ENCODE data around the gene CPNE6. TPM values are rescaled to one million over a fixed set of nuclear protein-coding genes. Genes with fewer than 3 reads are reported as not detected.
A peak's percentile ranks its signal among the peaks of the same experiment; 100 is the strongest.

The CPNE6 gene
- total and polyA plus RNA-seq, 4 donors: 0.05 to 0.17 TPM; not detected in 2

DNA sequence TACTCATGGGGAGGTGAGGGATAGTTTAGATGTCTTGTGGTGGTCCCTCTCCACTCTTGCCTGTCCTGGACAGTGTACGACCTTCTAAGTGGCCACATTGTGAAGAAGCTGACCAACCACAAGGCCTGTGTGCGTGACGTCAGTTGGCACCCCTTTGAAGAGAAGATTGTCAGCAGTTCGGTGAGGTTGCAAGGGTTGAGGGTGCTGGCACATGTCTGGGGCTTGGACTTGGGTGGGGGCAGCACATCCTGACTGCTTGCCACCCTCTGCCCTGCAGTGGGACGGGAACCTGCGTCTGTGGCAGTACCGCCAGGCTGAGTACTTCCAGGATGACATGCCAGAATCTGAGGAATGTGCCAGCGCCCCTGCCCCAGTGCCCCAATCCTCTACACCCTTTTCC lies 51.5 kb downstream of the CPNE6 start:
- Histone ChIP-seq H3K27ac (ENCODE audit: low read depth in 1 of 2, low read length in 2 of 2) (no peak overlapping the region), H3K36me3 (ENCODE audit: control insufficient read depth in 4 of 4, insufficient read depth in 3 of 4, low read depth in 1 of 4, low read length in 3 of 4) (peaks cover 28 to 56% (median 53%) of the 10 kb centered on the region in 4 donors), H3K9ac (ENCODE audit: low read depth in 1 of 2, low read length in 2 of 2) (no peak overlapping the region), H3K4me3 (ENCODE audit: low read depth in 1 of 3, low read length in 3 of 3) (no peak overlapping the region), H3K9me3 (ENCODE audit: control insufficient read depth in 4 of 4, low read length in 3 of 4) (no peaks in the 10 kb centered on the region), H3K27me3 (ENCODE audit: control insufficient read depth in 4 of 4, insufficient read depth in 4 of 4, low read length in 3 of 4) (no peaks in the 10 kb centered on the region), H3K4me1 (ENCODE audit: control insufficient read depth in 4 of 4, insufficient read depth in 4 of 4, low read length in 3 of 4) (peaks cover 0 to 9% (median 4%) of the 10 kb centered on the region in 4 donors)
- WGBS: 97% methylated on average over 8 of the region's 8 CpGs
- peak; percentile 53 for DNase-seq (ENCODE audit: low spot score)
- TF ChIP-seq, protein P1, sequence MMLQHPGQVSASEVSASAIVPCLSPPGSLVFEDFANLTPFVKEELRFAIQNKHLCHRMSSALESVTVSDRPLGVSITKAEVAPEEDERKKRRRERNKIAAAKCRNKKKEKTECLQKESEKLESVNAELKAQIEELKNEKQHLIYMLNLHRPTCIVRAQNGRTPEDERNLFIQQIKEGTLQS (IDR thresholded peaks at IDR 0.05): no peak
- no peak for TF ChIP-seq EGR1 (IDR thresholded peaks at IDR 0.05; ENCODE audit: low read depth in 2 of 2)

DNA sequence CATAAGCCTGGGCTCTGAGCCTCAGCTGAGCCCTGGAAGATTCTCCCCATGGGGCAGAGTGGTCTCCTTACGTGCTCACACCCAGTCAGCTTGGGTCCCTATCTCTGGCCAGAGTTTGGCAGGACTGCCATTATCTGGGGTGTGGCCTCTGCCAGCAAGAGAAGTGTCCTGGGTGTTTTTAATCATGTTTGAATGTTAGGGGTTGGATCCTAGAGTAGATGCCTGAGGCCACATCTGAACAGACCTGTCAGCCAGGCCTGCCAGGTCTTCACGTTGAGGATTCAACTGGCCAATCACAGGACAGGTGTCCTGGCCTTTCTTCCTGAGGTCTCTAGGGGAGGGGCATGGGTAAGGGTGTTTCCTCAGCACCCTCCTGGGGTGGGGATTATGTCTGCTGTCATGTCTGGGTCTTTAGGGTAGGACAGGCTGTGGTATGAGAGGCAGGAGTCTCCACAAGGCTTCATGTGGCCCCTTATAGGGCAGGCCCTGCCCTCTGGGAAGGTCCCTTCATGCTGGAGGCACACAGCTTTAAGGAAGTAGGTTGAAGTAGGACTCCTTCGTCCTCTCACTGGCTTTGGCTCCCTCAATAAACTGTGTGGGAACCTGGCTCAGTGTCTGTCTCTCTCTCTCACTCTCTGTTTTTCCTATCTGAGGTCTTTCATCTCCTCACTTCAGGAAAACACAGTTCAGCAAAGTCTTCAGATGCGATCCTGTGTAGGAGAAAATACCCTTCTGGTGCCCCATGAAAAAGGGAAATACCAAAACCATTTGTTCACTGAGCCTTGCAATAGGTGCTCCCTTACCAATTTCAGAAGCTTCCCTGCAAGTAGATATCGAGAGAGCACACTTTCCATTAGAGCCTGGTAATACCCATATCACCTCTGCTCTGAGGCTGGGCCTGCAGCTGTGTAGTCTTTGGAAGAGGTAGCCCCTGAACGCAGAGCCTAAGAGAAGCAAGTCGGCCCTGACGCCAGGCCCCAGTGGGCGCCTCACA lies 52.4 kb downstream of the CPNE6 start:
- H3K27me3 ChIP-seq (ENCODE audit: control insufficient read depth in 4 of 4, insufficient read depth in 4 of 4, low read length in 3 of 4): no peaks in the 10 kb centered on the region
- peak; percentile 71 for DNase-seq (ENCODE audit: low spot score)
- H3K27ac ChIP-seq (ENCODE audit: low read depth in 1 of 2, low read length in 2 of 2): no peak overlapping the region
- no peaks in the 10 kb centered on the region for H3K9me3 ChIP-seq (ENCODE audit: control insufficient read depth in 4 of 4, low read length in 3 of 4)
- WGBS: 92% methylated on average over 9 of the region's 9 CpGs
- TF ChIP-seq NR2F2 (IDR thresholded peaks at IDR 0.05) (no peak), JUND (IDR thresholded peaks at IDR 0.05) (no peak), FOXA2 (IDR thresholded peaks at IDR 0.05) (no peak), YY1 (IDR thresholded peaks at IDR 0.05) (no peak), HNF4A (conservative IDR thresholded peaks at IDR 0.05) (no peak), GABPA (IDR thresholded peaks at IDR 0.05 in 1 of 2, conservative IDR thresholded peaks at IDR 0.05 in 1 of 2) (no peak), RXRA (IDR thresholded peaks at IDR 0.05) (no peak)
- TF ChIP-seq, protein P2, sequence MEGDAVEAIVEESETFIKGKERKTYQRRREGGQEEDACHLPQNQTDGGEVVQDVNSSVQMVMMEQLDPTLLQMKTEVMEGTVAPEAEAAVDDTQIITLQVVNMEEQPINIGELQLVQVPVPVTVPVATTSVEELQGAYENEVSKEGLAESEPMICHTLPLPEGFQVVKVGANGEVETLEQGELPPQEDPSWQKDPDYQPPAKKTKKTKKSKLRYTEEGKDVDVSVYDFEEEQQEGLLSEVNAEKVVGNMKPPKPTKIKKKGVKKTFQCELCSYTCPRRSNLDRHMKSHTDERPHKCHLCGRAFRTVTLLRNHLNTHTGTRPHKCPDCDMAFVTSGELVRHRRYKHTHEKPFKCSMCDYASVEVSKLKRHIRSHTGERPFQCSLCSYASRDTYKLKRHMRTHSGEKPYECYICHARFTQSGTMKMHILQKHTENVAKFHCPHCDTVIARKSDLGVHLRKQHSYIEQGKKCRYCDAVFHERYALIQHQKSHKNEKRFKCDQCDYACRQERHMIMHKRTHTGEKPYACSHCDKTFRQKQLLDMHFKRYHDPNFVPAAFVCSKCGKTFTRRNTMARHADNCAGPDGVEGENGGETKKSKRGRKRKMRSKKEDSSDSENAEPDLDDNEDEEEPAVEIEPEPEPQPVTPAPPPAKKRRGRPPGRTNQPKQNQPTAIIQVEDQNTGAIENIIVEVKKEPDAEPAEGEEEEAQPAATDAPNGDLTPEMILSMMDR (IDR thresholded peaks at IDR 0.05; ENCODE audit: low read depth, low read length, missing input control): no peak
- TF ChIP-seq, protein P1 (IDR thresholded peaks at IDR 0.05): no peak
- H3K4me3 ChIP-seq (ENCODE audit: low read depth in 1 of 3, low read length in 3 of 3): no peak overlapping the region
- H3K4me1 ChIP-seq (ENCODE audit: control insufficient read depth in 4 of 4, insufficient read depth in 4 of 4, low read length in 3 of 4): peaks cover 0 to 4% (median 2%) of the 10 kb centered on the region in 4 donors
- H3K36me3 ChIP-seq (ENCODE audit: control insufficient read depth in 4 of 4, insufficient read depth in 3 of 4, low read depth in 1 of 4, low read length in 3 of 4): peaks cover 28 to 49% (median 45%) of the 10 kb centered on the region in 4 donors
- H3K9ac ChIP-seq (ENCODE audit: low read depth in 1 of 2, low read length in 2 of 2): no peak overlapping the region

DNA sequence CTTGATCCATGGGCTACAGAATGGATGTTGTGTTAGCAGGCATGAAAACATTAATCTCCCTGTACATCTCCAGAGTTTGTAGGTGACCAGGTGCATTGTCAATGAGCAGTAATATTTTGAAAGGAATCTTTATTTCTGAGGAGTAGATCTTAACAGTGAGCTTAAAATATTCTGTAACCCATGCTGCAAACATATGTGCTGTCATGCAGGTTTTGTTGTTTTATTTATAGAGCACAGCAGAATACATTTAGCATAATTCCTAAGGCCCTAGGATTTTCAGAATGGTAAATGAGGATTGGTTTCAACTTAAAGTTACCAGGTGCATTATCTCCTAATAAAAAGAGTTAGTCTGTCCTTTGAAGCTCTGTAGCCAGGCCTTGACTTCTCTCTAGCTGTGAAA lies 55.6 kb downstream of the CPNE6 start:
- no peak overlapping the region for H3K4me3 ChIP-seq (ENCODE audit: low read depth in 1 of 3, low read length in 3 of 3)
- no peaks in the 10 kb centered on the region for H3K9me3 ChIP-seq (ENCODE audit: control insufficient read depth in 4 of 4, low read length in 3 of 4)
- no peak overlapping the region for H3K9ac ChIP-seq (ENCODE audit: low read depth in 1 of 2, low read length in 2 of 2)
- DNase-seq (ENCODE audit: low spot score): no peak
- peaks cover 7 to 19% (median 16%) of the 10 kb centered on the region in 4 donors for H3K4me1 ChIP-seq (ENCODE audit: control insufficient read depth in 4 of 4, insufficient read depth in 4 of 4, low read length in 3 of 4)
- H3K27ac ChIP-seq (ENCODE audit: low read depth in 1 of 2, low read length in 2 of 2): no peak overlapping the region
- H3K27me3 ChIP-seq (ENCODE audit: control insufficient read depth in 4 of 4, insufficient read depth in 4 of 4, low read length in 3 of 4): no peaks in the 10 kb centered on the region
- peaks cover 8 to 21% (median 18%) of the 10 kb centered on the region in 4 donors for H3K36me3 ChIP-seq (ENCODE audit: control insufficient read depth in 4 of 4, insufficient read depth in 3 of 4, low read depth in 1 of 4, low read length in 3 of 4)
- TF ChIP-seq YY1 (IDR thresholded peaks at IDR 0.05) (no peak), HNF4A (conservative IDR thresholded peaks at IDR 0.05) (no peak), SP1 (IDR thresholded peaks at IDR 0.05) (no peak), TAF1 (conservative IDR thresholded peaks at IDR 0.05) (no peak), GABPA (IDR thresholded peaks at IDR 0.05 in 1 of 2, conservative IDR thresholded peaks at IDR 0.05 in 1 of 2) (no peak), RAD21 (IDR thresholded peaks at IDR 0.05) (no peak), EGR1 (IDR thresholded peaks at IDR 0.05; ENCODE audit: low read depth in 2 of 2) (no peak), NR2F2 (IDR thresholded peaks at IDR 0.05) (no peak), FOXA1 (IDR thresholded peaks at IDR 0.05) (no peak), HNF4G (IDR thresholded peaks at IDR 0.05) (no peak), FOXA2 (IDR thresholded peaks at IDR 0.05) (no peak), JUND (IDR thresholded peaks at IDR 0.05) (no peak), MAX (IDR thresholded peaks at IDR 0.05) (no peak), ZBTB33 (IDR thresholded peaks at IDR 0.05) (no peak)
- TF ChIP-seq, protein P2 (IDR thresholded peaks at IDR 0.05; ENCODE audit: low read depth, low read length, missing input control): no peak
- TF ChIP-seq, protein P1 (IDR thresholded peaks at IDR 0.05): no peak
